HepG2 (cell line): Measurements from ENCODE around the gene SRSF1. TPM values are rescaled to one million over a fixed set of nuclear protein-coding genes. Genes with fewer than 3 reads are reported as not detected.

Source experiments
- CHD4 ChIP-seq: fragments of 200-600 bp; sonication (generic); IDR thresholded peaks from 2 replicates; pipeline ENCODE4 v1.7.0; 2017; ENCODE audit warnings: mild to moderate bottlenecking, low read length, borderline replicate concordance
- HMG20B ChIP-seq: conservative IDR thresholded peaks from 2 replicates; pipeline ENCODE4 v1.6.1; 2016; ENCODE audit warnings: missing genetic modification reagents, missing compliant biosample characterization
- STAT5B ChIP-seq: sonication (generic); formaldehyde crosslinking; IDR thresholded peaks from 2 replicates; pipeline ENCODE4 v1.4.0; 2020; ENCODE audit warnings: missing genetic modification reagents
- ZNF235 ChIP-seq: sonication (generic); formaldehyde crosslinking; IDR thresholded peaks from 2 replicates; pipeline ENCODE4 v1.8.1; 2023; ENCODE audit warnings: mild to moderate bottlenecking, missing genetic modification reagents, borderline replicate concordance
- polyA plus RNA-seq, 8 experiments: library from polyadenylated mRNA; depleted of rRNA in 3 of 8; stranded (reverse) in 7 of 8; unstranded in 1 of 8; fragments of >200 nt; fragmentation: Illumina TruSeq in 4 of 8; extraction: Trizol in 4 of 8; gene quantifications; 2 replicates each; pipeline versions ENCODE4 v1.2.1 to v1.2.3, GENCODE V29; 2011 to 2016; ENCODE audit warnings: low read depth in 4 of 8, missing spikeins in 1 of 8, mixed read lengths in 1 of 8; ENCODE audit not compliant: insufficient read depth in 1 of 8
- total RNA-seq, 5 experiments: library from RNA; depleted of rRNA; stranded (reverse); fragments of >200 nt; fragmentation: Illumina TruSeq; extraction: Trizol; gene quantifications; 2 replicates each; pipeline ENCODE4 v1.2.3, GENCODE V29; 2016; ENCODE audit warnings: low read depth in 1 of 5
- TF ChIP-seq, protein P1 (sequence below), 2 experiments: sonication (generic) in 1 of 2; formaldehyde crosslinking in 1 of 2; IDR thresholded peaks; 2 replicates each; pipeline versions ENCODE4 v1.6.1 to v1.9.0; 2014 to 2022; ENCODE audit warnings: antibody characterized with exemption in 1 of 2, borderline replicate concordance in 1 of 2, inconsistent platforms in 1 of 2, low read depth in 1 of 2, missing genetic modification reagents in 1 of 2
- TF ChIP-seq, protein P2 (sequence below): sonication (generic); formaldehyde crosslinking; IDR thresholded peaks from 2 replicates; pipeline ENCODE4 v1.8.1; 2022; ENCODE audit warnings: mild to moderate bottlenecking, missing genetic modification reagents
- TF ChIP-seq, protein P3 (sequence below): sonication (generic); formaldehyde crosslinking; IDR thresholded peaks from 2 replicates; pipeline ENCODE4 v1.4.0; 2020; ENCODE audit warnings: mild to moderate bottlenecking, missing genetic modification reagents

SRSF1 gene
- total and polyA plus RNA-seq, 2 of the 13 experiments (the other 11 are each of a cell fraction or from before 2014, with no cell fraction given): 142 to 445 TPM

DNA sequence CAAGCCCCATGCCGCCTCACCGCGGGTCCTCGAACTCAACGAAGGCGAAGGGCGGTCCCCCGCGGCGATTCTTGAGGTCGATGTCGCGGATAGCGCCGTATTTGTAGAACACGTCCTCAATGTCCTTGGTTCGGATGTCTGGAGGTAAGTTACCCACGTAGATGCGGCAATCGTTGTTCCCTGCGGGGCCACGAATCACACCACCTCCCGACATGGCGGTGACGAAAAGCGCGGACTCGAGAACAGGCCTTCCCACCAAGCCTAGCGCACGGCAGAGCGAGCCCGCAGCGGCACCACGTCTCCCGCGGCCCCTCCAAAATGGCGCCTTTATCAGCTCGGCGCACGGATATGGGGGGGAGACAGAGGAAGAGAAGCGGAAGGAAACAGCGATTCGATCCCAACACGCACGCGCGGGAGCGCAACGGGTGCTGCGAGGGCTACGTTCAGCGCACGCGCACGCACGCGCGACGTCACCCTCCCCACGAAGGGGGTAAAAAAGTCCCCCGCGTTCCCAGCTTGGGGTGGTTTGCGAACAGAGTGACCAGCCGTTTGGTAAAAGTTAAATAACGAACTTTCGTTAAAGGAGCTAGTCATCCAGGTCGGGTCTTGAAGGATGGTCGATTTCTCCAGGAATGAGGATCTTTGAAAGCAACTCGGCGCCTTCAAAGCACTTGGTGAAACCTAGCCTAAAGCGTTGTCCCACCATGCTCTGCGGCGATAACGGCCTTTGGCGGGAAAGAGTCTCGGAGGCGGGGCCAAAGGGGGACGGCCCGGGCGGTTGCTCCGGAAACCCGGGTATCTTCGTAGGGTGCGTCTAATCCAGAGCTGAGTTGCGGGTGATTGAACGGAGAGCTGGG lies at the start of gene SRSF1 (continued):
- TF ChIP-seq, protein P1, sequence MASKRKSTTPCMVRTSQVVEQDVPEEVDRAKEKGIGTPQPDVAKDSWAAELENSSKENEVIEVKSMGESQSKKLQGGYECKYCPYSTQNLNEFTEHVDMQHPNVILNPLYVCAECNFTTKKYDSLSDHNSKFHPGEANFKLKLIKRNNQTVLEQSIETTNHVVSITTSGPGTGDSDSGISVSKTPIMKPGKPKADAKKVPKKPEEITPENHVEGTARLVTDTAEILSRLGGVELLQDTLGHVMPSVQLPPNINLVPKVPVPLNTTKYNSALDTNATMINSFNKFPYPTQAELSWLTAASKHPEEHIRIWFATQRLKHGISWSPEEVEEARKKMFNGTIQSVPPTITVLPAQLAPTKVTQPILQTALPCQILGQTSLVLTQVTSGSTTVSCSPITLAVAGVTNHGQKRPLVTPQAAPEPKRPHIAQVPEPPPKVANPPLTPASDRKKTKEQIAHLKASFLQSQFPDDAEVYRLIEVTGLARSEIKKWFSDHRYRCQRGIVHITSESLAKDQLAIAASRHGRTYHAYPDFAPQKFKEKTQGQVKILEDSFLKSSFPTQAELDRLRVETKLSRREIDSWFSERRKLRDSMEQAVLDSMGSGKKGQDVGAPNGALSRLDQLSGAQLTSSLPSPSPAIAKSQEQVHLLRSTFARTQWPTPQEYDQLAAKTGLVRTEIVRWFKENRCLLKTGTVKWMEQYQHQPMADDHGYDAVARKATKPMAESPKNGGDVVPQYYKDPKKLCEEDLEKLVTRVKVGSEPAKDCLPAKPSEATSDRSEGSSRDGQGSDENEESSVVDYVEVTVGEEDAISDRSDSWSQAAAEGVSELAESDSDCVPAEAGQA (IDR thresholded peaks at IDR 0.05; ENCODE audit: low read depth): peak; percentile 78
- TF ChIP-seq, protein P1 (CRISPR knock-in tag; IDR thresholded peaks at IDR 0.05; ENCODE audit: borderline replicate concordance): peak; percentile 94
- TF ChIP-seq STAT5B (0 out of 2 replicates have a peak, but pooled peaks have one; percentile 73), CHD4 (0 out of 2 replicates have a peak, but pooled peaks have one; percentile 12), HMG20B (CRISPR knock-in tag) (0 out of 2 replicates have a peak, but pooled peaks have one; percentile 11), ZNF235 (CRISPR knock-in tag) (peak; percentile 67)
- TF ChIP-seq, protein P2, sequence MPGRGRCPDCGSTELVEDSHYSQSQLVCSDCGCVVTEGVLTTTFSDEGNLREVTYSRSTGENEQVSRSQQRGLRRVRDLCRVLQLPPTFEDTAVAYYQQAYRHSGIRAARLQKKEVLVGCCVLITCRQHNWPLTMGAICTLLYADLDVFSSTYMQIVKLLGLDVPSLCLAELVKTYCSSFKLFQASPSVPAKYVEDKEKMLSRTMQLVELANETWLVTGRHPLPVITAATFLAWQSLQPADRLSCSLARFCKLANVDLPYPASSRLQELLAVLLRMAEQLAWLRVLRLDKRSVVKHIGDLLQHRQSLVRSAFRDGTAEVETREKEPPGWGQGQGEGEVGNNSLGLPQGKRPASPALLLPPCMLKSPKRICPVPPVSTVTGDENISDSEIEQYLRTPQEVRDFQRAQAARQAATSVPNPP (CRISPR knock-in tag): peak; percentile 96
- TF ChIP-seq, protein P3, sequence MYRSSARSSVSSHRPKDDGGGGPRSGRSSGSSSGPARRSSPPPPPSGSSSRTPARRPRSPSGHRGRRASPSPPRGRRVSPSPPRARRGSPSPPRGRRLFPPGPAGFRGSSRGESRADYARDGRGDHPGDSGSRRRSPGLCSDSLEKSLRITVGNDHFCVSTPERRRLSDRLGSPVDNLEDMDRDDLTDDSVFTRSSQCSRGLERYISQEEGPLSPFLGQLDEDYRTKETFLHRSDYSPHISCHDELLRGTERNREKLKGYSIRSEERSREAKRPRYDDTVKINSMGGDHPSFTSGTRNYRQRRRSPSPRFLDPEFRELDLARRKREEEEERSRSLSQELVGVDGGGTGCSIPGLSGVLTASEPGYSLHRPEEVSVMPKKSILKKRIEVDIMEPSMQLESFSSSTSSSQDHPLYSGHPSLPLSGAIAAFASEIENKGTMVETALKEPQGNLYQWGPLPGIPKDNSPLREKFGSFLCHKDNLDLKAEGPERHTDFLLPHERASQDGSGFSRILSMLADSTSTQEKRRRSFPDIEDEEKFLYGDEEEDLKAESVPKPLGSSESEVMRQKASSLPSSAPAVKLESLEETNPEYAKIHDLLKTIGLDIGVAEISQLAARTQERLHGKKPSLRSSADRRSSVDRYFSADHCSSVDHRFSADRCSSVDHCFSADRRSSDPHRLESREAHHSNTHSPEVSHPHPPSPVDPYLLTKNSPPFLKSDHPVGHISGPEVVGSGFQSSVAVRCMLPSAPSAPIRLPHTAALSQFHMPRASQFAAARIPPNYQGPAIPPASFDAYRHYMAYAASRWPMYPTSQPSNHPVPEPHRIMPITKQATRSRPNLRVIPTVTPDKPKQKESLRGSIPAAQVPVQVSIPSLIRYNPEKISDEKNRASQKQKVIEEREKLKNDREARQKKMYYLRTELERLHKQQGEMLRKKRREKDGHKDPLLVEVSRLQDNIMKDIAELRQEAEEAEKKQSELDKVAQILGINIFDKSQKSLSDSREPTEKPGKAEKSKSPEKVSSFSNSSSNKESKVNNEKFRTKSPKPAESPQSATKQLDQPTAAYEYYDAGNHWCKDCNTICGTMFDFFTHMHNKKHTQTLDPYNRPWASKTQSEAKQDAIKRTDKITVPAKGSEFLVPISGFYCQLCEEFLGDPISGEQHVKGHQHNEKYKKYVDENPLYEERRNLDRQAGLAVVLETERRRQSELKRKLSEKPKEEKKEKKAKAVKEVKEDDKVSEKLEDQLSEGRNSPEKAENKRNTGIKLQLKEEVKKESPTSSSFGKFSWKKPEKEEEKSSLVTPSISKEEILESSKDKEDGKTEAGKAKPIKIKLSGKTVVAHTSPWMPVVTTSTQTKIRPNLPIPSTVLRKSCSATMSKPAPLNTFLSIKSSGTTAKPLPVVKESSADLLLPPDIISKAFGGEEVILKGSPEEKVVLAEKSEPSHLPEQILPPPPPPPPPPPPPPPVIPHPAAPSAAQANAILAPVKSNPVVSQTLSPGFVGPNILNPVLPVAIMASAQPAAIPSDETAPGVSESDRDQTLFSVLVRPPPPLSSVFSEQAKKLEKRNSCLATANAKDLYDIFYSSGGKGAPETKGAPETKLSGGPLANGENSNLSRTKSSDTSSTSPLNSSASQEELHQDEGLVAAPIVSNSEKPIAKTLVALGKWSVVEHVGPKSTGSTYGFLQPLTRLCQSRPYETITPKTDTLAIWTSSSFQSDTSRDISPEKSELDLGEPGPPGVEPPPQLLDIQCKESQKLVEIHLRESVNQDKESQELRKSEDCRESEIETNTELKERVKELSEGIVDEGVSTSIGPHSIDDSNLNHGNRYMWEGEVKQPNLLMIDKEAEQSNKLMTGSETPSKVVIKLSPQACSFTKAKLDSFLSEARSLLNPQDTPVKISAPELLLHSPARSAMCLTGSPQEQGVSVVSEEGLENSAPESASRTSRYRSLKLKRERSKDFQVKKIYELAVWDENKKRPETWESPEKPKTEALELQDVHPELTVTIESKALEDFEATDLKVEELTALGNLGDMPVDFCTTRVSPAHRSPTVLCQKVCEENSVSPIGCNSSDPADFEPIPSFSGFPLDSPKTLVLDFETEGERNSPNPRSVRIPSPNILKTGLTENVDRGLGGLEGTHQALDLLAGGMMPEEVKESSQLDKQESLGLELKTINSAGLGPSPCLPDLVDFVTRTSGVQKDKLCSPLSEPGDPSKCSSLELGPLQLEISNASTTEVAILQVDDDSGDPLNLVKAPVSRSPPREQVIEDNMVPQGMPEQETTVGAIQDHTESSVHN: peak; percentile 22; the same call in 1 of the 2 replicates
